ENCODE results near the gene SPEF1.
A peak's percentile ranks its signal among the peaks of the same experiment; 100 is the strongest.

The SPEF1 gene

DNA sequence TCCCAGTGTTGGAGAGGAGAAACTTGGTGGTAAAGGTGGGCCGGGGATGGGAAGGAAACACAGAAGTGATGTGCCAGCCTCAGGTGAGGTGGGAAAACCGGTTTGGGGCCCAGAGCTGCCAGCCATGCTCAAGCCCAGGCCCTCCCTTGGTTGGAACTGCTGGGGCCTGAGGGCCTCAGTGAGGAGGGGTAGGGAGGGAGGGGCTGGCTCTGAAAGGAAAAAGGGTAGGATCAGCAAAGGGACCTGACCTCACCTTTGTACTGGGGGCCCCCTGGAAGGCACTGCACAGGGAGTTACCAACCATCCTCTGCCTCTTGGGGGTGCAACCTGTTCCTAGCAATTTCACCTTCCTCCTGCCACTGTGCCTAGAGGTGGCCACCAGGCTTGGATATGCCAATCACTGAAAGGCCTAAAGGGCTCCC lies 1.8 kb upstream of the SPEF1 start:
- peaks cover 6% of the 10 kb centered on the region for H3K36me3 Mint-ChIP-seq (ENCODE audit: low read depth)
- H3K27me3 Mint-ChIP-seq (ENCODE audit: low read depth, poor library complexity): peaks cover 40% of the 10 kb centered on the region
- H3K27ac Mint-ChIP-seq: no peak overlapping the region
- H3K9me3 Mint-ChIP-seq: no peaks in the 10 kb centered on the region
- DNase-seq: no peak
- TF ChIP-seq, protein P1, sequence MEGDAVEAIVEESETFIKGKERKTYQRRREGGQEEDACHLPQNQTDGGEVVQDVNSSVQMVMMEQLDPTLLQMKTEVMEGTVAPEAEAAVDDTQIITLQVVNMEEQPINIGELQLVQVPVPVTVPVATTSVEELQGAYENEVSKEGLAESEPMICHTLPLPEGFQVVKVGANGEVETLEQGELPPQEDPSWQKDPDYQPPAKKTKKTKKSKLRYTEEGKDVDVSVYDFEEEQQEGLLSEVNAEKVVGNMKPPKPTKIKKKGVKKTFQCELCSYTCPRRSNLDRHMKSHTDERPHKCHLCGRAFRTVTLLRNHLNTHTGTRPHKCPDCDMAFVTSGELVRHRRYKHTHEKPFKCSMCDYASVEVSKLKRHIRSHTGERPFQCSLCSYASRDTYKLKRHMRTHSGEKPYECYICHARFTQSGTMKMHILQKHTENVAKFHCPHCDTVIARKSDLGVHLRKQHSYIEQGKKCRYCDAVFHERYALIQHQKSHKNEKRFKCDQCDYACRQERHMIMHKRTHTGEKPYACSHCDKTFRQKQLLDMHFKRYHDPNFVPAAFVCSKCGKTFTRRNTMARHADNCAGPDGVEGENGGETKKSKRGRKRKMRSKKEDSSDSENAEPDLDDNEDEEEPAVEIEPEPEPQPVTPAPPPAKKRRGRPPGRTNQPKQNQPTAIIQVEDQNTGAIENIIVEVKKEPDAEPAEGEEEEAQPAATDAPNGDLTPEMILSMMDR (IDR thresholded peaks at IDR 0.05): no peak
- no peak overlapping the region for H3K4me3 Mint-ChIP-seq
- H3K4me1 Mint-ChIP-seq: peaks cover 37% of the 10 kb centered on the region

DNA sequence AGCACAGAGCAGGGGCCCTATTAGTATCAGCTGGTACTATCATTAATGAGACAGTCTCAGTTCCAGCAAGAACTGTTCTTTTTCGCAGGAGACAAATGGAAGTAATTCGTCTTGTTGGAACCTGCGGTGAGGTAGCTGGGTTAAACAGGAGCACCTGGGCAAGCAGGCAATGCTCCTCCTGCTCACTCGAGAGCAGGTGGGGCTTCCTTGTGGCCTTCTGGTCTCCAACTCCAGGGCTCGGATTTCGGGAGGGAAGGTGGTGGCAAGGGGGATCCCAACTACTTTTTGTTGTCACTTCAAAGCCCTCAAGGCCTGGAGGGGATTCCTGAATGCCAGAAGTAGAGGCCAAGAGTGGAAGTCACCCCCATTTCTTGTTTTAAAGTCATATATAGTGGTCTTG lies 1.3 kb upstream of the SPEF1 start:
- H3K27ac Mint-ChIP-seq: no peak overlapping the region
- no peak overlapping the region for H3K4me3 Mint-ChIP-seq
- H3K27me3 Mint-ChIP-seq (ENCODE audit: low read depth, poor library complexity): peaks cover 40% of the 10 kb centered on the region

DNA sequence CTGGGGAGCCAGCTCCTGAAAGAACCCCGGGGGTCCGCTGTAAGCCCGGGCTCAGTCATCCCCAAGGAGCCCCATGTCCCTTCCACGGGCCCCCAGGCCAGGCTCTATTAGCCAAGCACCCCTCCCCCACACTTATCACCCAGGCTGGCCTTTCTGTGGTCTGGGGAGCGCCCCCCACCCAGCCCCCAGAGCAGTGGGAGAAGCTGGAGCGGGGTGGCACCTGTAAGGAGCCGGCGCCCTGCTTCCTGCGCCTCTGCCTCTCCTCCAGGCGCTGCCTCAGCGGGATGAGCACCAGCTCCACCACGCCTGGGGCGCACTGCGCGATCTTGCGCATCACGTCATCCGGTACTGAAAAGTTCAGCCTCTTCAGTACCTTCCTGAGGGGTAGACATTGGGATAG lies 2.3 kb downstream of the SPEF1 start:
- Mint-ChIP-seq H3K36me3 (ENCODE audit: low read depth) (no peaks in the 10 kb centered on the region), H3K27me3 (ENCODE audit: low read depth, poor library complexity) (peaks cover 69% of the 10 kb centered on the region), H3K9me3 (no peaks in the 10 kb centered on the region), H3K27ac (no peak overlapping the region), H3K4me3 (peak overlapping the region; percentile 75), H3K4me1 (peaks cover 34% of the 10 kb centered on the region)
- no peak for DNase-seq
- TF ChIP-seq, protein P1 (IDR thresholded peaks at IDR 0.05): no peak

More for the DNA sequence above, 1.3 kb upstream of the SPEF1 start:
- no peaks in the 10 kb centered on the region for H3K9me3 Mint-ChIP-seq
- TF ChIP-seq, protein P1 (IDR thresholded peaks at IDR 0.05): no peak
- no peak for DNase-seq
- peaks cover 6% of the 10 kb centered on the region for H3K36me3 Mint-ChIP-seq (ENCODE audit: low read depth)
- peaks cover 37% of the 10 kb centered on the region for H3K4me1 Mint-ChIP-seq

DNA sequence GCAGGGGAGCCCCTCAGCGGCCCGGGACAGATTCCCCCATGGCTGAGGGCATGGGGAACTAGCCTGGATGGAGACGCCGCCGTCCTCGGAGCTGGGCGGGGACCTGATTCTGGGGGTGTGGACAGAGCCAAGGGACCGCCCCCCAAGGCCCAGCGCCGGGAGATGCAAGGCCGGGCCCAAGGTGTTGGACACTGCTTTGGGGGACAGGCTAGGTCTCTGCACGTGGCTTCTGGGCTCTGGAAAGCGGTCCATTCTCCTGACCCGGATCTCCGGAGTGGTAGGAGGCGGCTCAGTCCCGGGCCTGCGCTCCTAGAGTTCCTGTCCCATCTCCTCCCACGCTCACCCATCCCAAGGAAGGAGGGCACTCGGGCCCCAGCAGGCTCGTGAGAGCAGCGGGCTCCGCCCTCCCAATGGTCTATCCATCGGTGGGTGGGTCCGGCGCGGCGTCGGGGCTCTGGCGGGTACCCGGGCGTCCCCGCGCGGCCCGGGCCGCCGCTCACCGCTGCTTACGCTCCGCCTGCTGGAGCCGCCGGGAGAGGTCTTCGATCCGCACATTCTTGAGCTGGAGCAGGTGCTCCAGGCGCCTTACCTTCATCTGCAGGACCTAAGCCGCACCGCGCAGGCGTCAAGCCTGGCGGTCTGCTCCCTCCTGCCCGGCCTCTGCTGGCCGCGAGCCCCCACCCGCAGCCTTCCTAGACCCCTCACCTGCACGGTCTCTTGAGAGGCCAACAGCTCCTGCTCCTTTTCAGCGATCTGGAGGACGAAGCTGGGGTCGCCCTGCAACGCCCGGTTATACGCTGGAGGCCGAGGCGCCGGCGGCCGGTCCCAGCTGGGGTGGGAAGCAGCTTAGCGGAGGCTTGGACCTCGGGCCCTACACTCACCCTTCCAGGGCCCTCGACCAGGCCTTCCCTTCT lies 3.3 kb downstream of the SPEF1 start:
- no peaks in the 10 kb centered on the region for H3K36me3 Mint-ChIP-seq (ENCODE audit: low read depth)
- peak overlapping the region; percentile 75 for H3K4me3 Mint-ChIP-seq
- TF ChIP-seq, protein P1 (IDR thresholded peaks at IDR 0.05): no peak
- DNase-seq: peak; percentile 68
- H3K27me3 Mint-ChIP-seq (ENCODE audit: low read depth, poor library complexity): peaks cover 78% of the 10 kb centered on the region
- no peaks in the 10 kb centered on the region for H3K9me3 Mint-ChIP-seq
- peaks cover 26% of the 10 kb centered on the region for H3K4me1 Mint-ChIP-seq
- H3K27ac Mint-ChIP-seq: no peak overlapping the region

DNA sequence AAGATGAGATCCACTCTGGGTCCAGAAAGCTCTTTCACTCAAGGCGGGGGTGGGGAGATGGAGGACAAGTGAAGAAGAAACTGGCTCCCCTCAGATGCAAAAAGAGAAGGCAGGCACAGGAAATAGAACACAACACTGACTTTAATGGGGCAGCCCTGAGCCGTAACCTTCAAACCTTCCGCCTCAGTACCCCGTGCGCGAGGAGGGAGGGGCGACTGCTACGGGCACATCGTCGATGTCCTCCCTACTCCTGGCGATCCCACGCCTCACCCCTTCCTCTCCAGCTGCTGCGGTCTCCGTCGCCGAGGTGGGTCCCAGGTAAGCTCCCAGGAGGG lies 3.9 kb downstream of the SPEF1 start:
- H3K27me3 Mint-ChIP-seq (ENCODE audit: low read depth, poor library complexity): peaks cover 81% of the 10 kb centered on the region
- peak overlapping the region; percentile 74 for H3K4me3 Mint-ChIP-seq
- TF ChIP-seq, protein P1 (IDR thresholded peaks at IDR 0.05): no peak
- peaks cover 21% of the 10 kb centered on the region for H3K4me1 Mint-ChIP-seq
- no peak for DNase-seq
- no peak overlapping the region for H3K27ac Mint-ChIP-seq
- no peaks in the 10 kb centered on the region for H3K9me3 Mint-ChIP-seq
- H3K36me3 Mint-ChIP-seq (ENCODE audit: low read depth): no peaks in the 10 kb centered on the region
